Stimulated activated CD4-positive, alpha-beta T cell treated with anti-CD3 and anti-CD28 coated beads, Interleukin-2, amount 100 ng/mL, for 48 hours (primary cell): ENCODE data around the gene QKI.
"Not testable (repeated sequence)": the region's sequence is repeated elsewhere in the genome, so short reads cannot be mapped to it uniquely, and the experiment has no call there.

ENCODE experiments used
- DNase-seq, 2 donors: peaks; one replicate each; pipeline ENCODE4 v3.0.0-alpha.2; 2020

Gene QKI

GRCh38 chr6:163415620-163416556 lies 1.4 kb downstream of the QKI start:
- DNase-seq = peak in 1 of 2 donors; percentile 33

- peak; percentile 26 to 34 for DNase-seq
Measured at GRCh38 chr6:163416557-163417253, 2.2 kb downstream of the QKI start.

- no peak for DNase-seq
Measured at GRCh38 chr6:163417595-163417994, 3.1 kb downstream of the QKI start.

- no peak for DNase-seq
Measured at GRCh38 chr6:163418311-163419029, 4.0 kb downstream of the QKI start.

- DNase-seq = no peak
Measured at GRCh38 chr6:163419413-163420288, 5.1 kb downstream of the QKI start.

GRCh38 chr6:163420289-163420614 lies 5.7 kb downstream of the QKI start:
- no peak for DNase-seq

- DNase-seq = no peak
Measured at GRCh38 chr6:163422550-163422949, 8.0 kb downstream of the QKI start.

- DNase-seq = no peak
Measured at GRCh38 chr6:163423696-163424095, 9.2 kb downstream of the QKI start.

GRCh38 chr6:163427498-163428254 lies 13.2 kb downstream of the QKI start:
- no peak for DNase-seq

GRCh38 chr6:163428373-163428772 lies 13.9 kb downstream of the QKI start:
- no peak for DNase-seq

- DNase-seq = no peak
Measured at GRCh38 chr6:163429858-163430448, 15.4 kb downstream of the QKI start.

- DNase-seq = no peak
Measured at GRCh38 chr6:163432300-163432699, 17.8 kb downstream of the QKI start.

GRCh38 chr6:163433486-163433885 lies 19.0 kb downstream of the QKI start:
- not testable (repeated sequence) for DNase-seq

GRCh38 chr6:163435023-163435422 lies 20.5 kb downstream of the QKI start:
- DNase-seq = no peak

- DNase-seq = no peak
Measured at GRCh38 chr6:163436843-163437242, 22.3 kb downstream of the QKI start.

- DNase-seq = no peak
Measured at GRCh38 chr6:163437466-163437865, 22.9 kb downstream of the QKI start.

GRCh38 chr6:163438298-163438939 lies 23.9 kb downstream of the QKI start:
- DNase-seq = no peak

GRCh38 chr6:163438940-163439335 lies 24.4 kb downstream of the QKI start:
- no peak for DNase-seq

GRCh38 chr6:163439390-163439789 lies 24.9 kb downstream of the QKI start:
- DNase-seq = not testable (repeated sequence)

- no peak for DNase-seq
Measured at GRCh38 chr6:163439997-163440396, 25.5 kb downstream of the QKI start.

- DNase-seq = no peak
Measured at GRCh38 chr6:163442336-163442735, 27.8 kb downstream of the QKI start.
